ENCODE results near the gene DHCR7.

Gene DHCR7

GRCh38 chr11:71456831-71457230 is 8.6 kb upstream of the DHCR7 start:
- no peak for DNase-seq (ENCODE audit: low read depth)

GRCh38 chr11:71456294-71456693 is 8.1 kb upstream of the DHCR7 start:
- no peak for DNase-seq (ENCODE audit: low read depth)

GRCh38 chr11:71454470-71455113 is 6.4 kb upstream of the DHCR7 start:
- DNase-seq (ENCODE audit: low read depth), result no peak

GRCh38 chr11:71453918-71454304 is 5.7 kb upstream of the DHCR7 start:
- DNase-seq (ENCODE audit: low read depth), result no peak

- DNase-seq (ENCODE audit: low read depth), result peak; percentile 82
Measured at GRCh38 chr11:71453037-71453917, 5.1 kb upstream of the DHCR7 start, which contains the start of gene NADSYN1. NADSYN1 (plus strand) TSS chr11:71453203; CDS start chr11:71453297, 94 bp downstream.

GRCh38 chr11:71452199-71453036 is 4.2 kb upstream of the DHCR7 start:
- peak; percentile 28 for DNase-seq (ENCODE audit: low read depth)

GRCh38 chr11:71451596-71452198 is 3.5 kb upstream of the DHCR7 start:
- DNase-seq (ENCODE audit: low read depth), result peak; percentile 9

- no peak for DNase-seq (ENCODE audit: low read depth)
Measured at GRCh38 chr11:71450939-71451338, 2.7 kb upstream of the DHCR7 start.

- DNase-seq (ENCODE audit: low read depth), result no peak
Measured at GRCh38 chr11:71450507-71450906, 2.3 kb upstream of the DHCR7 start.

GRCh38 chr11:71449596-71449995 is 1.4 kb upstream of the DHCR7 start:
- no peak for DNase-seq (ENCODE audit: low read depth)

- DNase-seq (ENCODE audit: low read depth), result peak; percentile 17
Measured at GRCh38 chr11:71447791-71448256, 369 bp downstream of the DHCR7 start.

GRCh38 chr11:71446942-71447688 is 1.1 kb downstream of the DHCR7 start:
- DNase-seq (ENCODE audit: low read depth), result peak; percentile 93

GRCh38 chr11:71446150-71446549 is 2.0 kb downstream of the DHCR7 start:
- no peak for DNase-seq (ENCODE audit: low read depth)

- DNase-seq (ENCODE audit: low read depth), result no peak
Measured at GRCh38 chr11:71444811-71445210, 3.4 kb downstream of the DHCR7 start.

- no peak for DNase-seq (ENCODE audit: low read depth)
Measured at GRCh38 chr11:71443736-71444445, 4.3 kb downstream of the DHCR7 start.

GRCh38 chr11:71442880-71443279 is 5.3 kb downstream of the DHCR7 start:
- no peak for DNase-seq (ENCODE audit: low read depth)

- DNase-seq (ENCODE audit: low read depth), result no peak
Measured at GRCh38 chr11:71442123-71442522, 6.1 kb downstream of the DHCR7 start.

- DNase-seq (ENCODE audit: low read depth), result no peak
Measured at GRCh38 chr11:71441251-71441650, 6.9 kb downstream of the DHCR7 start.

GRCh38 chr11:71440021-71440755 is 8.0 kb downstream of the DHCR7 start:
- DNase-seq (ENCODE audit: low read depth), result no peak

GRCh38 chr11:71438650-71439049 is 9.5 kb downstream of the DHCR7 start:
- no peak for DNase-seq (ENCODE audit: low read depth)
